Mesodermal cell (in vitro differentiated cells): ENCODE results near the gene MICU1.

Source experiments
- H3K27ac ChIP-seq: 2 replicates; pipeline ENCODE4 v1.7.0; 2013; ENCODE audit warnings: mild to moderate bottlenecking, low read depth, low read length, moderate library complexity; ENCODE audit not compliant: severe bottlenecking
- H3K36me3 ChIP-seq: 2 replicates; pipeline ENCODE4 v1.7.1; 2013; ENCODE audit warnings: mild to moderate bottlenecking, low read length, moderate library complexity; ENCODE audit not compliant: control insufficient read depth, insufficient read depth
- H3K4me1 ChIP-seq: one replicate; pipeline ENCODE4 v1.7.1; 2013; ENCODE audit warnings: mild to moderate bottlenecking, low read length; ENCODE audit not compliant: insufficient read depth, control insufficient read depth, poor library complexity, severe bottlenecking
- H3K4me3 ChIP-seq: 2 replicates; pipeline ENCODE4 v1.7.0; 2013; ENCODE audit warnings: low read length, control low read depth, mild to moderate bottlenecking; ENCODE audit not compliant: insufficient read depth, poor library complexity, severe bottlenecking; ENCODE audit errors: extremely low read depth
- H3K9me3 ChIP-seq: 2 replicates; pipeline ENCODE4 v1.7.1; 2013; ENCODE audit warnings: mild to moderate bottlenecking, low read length, moderate library complexity; ENCODE audit not compliant: control insufficient read depth
- WGBS, 2 experiments: methylation state at CpG; one replicate each; pipeline ENCODE4 v1.1.5; 2013; ENCODE audit warnings: missing lambda C conversion rate in 2 of 2; ENCODE audit not compliant: insufficient coverage in 2 of 2; 5-methylcytosine and 5-hydroxymethylcytosine counted together

MICU1 gene

GRCh38 chr10:72525689-72526088 lies 100.2 kb downstream of the MICU1 start:
- no peaks in the 10 kb centered on the region for H3K9me3 ChIP-seq
- no peak overlapping the region for H3K4me3 ChIP-seq
- H3K27ac ChIP-seq = no peak overlapping the region
- H3K36me3 ChIP-seq = no peaks in the 10 kb centered on the region
- no peaks in the 10 kb centered on the region for H3K4me1 ChIP-seq

- no peaks in the 10 kb centered on the region for H3K9me3 ChIP-seq
- H3K36me3 ChIP-seq = no peaks in the 10 kb centered on the region
- no peak overlapping the region for H3K4me3 ChIP-seq
- H3K4me1 ChIP-seq = no peaks in the 10 kb centered on the region
- WGBS, 2 experiments = 57 to 67% methylated on average over 3 of the region's 5 CpGs
- no peak overlapping the region for H3K27ac ChIP-seq
Observed at GRCh38 chr10:72525277-72525676, 100.6 kb downstream of the MICU1 start.

DNA sequence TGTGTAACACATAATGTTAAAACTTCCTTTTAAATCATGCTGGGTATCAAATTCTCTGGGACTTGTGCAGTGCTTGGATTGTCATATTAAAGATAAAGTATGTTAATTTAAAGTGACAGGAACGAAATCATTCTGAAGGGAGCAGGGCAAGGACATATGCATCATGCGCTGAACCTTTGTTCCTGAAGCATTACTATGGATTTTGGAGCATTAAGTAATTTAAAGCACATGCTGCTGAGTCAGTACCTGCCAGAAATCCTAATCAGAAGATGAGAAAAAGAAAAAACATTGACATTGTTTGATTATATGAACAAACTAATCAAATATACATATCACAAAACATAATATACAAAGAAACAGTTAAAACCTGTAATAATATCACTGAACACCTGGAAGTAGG lies 101.4 kb downstream of the MICU1 start:
- Histone ChIP-seq H3K4me3 (no peak overlapping the region), H3K9me3 (no peaks in the 10 kb centered on the region), H3K36me3 (no peaks in the 10 kb centered on the region), H3K4me1 (no peaks in the 10 kb centered on the region), H3K27ac (no peak overlapping the region)
- WGBS, 2 experiments = 89 to 94% methylated on average over 2 of the region's 2 CpGs

GRCh38 chr10:72523932-72524396 lies 101.9 kb downstream of the MICU1 start:
- 100% methylated on average over 2 of the region's 3 CpGs; no CpG with 5 or more reads in 1 of the 2 experiments for WGBS, 2 experiments

GRCh38 chr10:72523062-72523461 lies 102.8 kb downstream of the MICU1 start:
- Histone ChIP-seq H3K4me1 (no peaks in the 10 kb centered on the region), H3K4me3 (no peak overlapping the region), H3K36me3 (no peaks in the 10 kb centered on the region), H3K9me3 (no peaks in the 10 kb centered on the region), H3K27ac (no peak overlapping the region)
- 91 to 100% methylated on average over 1 to 3 of the region's 5 CpGs for WGBS, 2 experiments

More at GRCh38 chr10:72523932-72524396, 101.9 kb downstream of the MICU1 start:
- Histone ChIP-seq H3K4me1 (no peaks in the 10 kb centered on the region), H3K27ac (no peak overlapping the region), H3K4me3 (no peak overlapping the region), H3K9me3 (no peaks in the 10 kb centered on the region), H3K36me3 (no peaks in the 10 kb centered on the region)

DNA sequence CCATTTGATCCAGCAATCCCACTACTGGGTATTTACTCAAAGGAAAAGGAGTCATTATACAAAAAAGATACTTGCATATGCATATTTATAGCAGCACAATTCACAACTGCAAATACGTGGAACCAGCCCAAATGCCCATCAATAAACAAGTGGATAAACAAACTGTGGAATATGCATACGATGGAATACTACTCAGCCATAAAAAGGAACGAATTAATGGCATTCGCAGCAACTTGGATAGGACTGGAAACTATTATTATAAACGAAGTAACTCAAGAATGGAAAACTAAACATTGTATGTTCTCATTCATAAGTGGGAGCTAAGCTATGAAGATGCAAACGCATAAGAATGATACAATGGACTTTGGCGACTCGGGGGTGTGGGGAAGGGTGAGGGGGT lies 108.6 kb downstream of the MICU1 start:
- H3K36me3 ChIP-seq = no peaks in the 10 kb centered on the region
- no peak overlapping the region for H3K27ac ChIP-seq
- 96 to 100% methylated on average over 3 to 4 of the region's 8 CpGs for WGBS, 2 experiments
- no peaks in the 10 kb centered on the region for H3K9me3 ChIP-seq
- no peaks in the 10 kb centered on the region for H3K4me1 ChIP-seq
- no peak overlapping the region for H3K4me3 ChIP-seq

DNA sequence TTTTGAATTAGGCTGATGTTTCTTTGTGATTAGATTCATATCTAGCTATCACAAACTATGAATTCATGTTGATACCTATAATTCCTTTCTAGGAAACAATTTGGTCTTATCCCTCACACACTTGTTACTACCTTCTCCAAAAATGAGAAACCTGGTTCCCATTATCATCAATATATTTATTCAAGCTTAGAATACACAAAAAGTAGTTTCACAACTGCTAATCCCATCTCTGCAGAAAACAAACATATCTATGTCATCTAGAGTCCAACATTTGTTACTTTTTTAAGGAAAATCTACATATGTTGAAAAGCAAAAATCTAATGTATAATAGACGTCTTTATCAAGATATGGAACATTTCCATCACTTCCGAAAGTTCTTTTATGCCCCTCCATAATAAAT lies 110.4 kb downstream of the MICU1 start:
- H3K27ac ChIP-seq = no peak overlapping the region
- no peak overlapping the region for H3K4me3 ChIP-seq
- H3K9me3 ChIP-seq = no peaks in the 10 kb centered on the region
- no peaks in the 10 kb centered on the region for H3K4me1 ChIP-seq
- H3K36me3 ChIP-seq = no peaks in the 10 kb centered on the region
- no CpG with 5 or more reads among the region's 2 CpGs for WGBS, 2 experiments

GRCh38 chr10:72513910-72514309 lies 112.0 kb downstream of the MICU1 start:
- Histone ChIP-seq H3K36me3 (no peaks in the 10 kb centered on the region), H3K4me1 (no peaks in the 10 kb centered on the region), H3K27ac (no peak overlapping the region), H3K9me3 (no peaks in the 10 kb centered on the region), H3K4me3 (no peak overlapping the region)

- Histone ChIP-seq H3K9me3 (no peaks in the 10 kb centered on the region), H3K4me1 (no peaks in the 10 kb centered on the region), H3K36me3 (no peaks in the 10 kb centered on the region), H3K27ac (no peak overlapping the region), H3K4me3 (no peak overlapping the region)
- WGBS, 2 experiments = 83 to 91% methylated on average over 3 to 5 of the region's 5 CpGs
Observed at GRCh38 chr10:72511459-72511858, 114.4 kb downstream of the MICU1 start.

DNA sequence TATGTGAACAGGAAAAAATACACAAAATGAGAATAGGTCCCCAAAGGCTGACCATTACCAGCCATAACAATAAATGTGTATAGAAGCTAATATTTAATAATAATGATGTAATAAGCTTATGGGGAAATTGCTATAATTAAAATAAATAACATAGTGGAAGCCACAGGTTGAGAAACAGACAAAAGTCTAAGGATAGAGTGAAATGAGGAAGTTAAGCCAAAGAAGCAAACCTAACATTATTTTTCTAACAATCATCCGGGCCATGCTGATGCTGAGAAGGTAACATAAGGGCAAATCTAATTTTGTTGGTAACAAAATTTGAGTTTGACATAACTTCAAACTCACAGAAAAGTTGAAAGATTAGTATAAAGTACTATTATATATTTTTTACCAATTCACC lies 115.9 kb downstream of the MICU1 start:
- Histone ChIP-seq H3K36me3 (peaks cover 6% of the 10 kb centered on the region), H3K4me3 (no peak overlapping the region), H3K27ac (no peak overlapping the region), H3K9me3 (peaks cover 5% of the 10 kb centered on the region), H3K4me1 (no peaks in the 10 kb centered on the region)
- no CpG with 5 or more reads among the region's 1 CpG for WGBS, 2 experiments

- 89 to 100% methylated on average over 1 to 2 of the region's 4 CpGs for WGBS, 2 experiments
Observed at GRCh38 chr10:72509206-72509799, 116.6 kb downstream of the MICU1 start.

More at GRCh38 chr10:72509206-72509799, 116.6 kb downstream of the MICU1 start:
- Histone ChIP-seq H3K36me3 (peaks cover 6% of the 10 kb centered on the region), H3K4me1 (no peaks in the 10 kb centered on the region), H3K9me3 (peaks cover 8% of the 10 kb centered on the region), H3K4me3 (no peak overlapping the region), H3K27ac (no peak overlapping the region)
